B cell (primary cell): ENCODE data around the gene FOLR3. TPM values are rescaled to one million over a fixed set of nuclear protein-coding genes. Genes with fewer than 3 reads are reported as not detected.

Experiments used
- ATAC-seq: fragments of 200-7000 bp; cut with Tn5 transposase; one replicate; pipeline ENCODE4 v1.10.0; 2021; ENCODE audit warnings: low read depth, mild to moderate bottlenecking, moderate number of reproducible peaks, moderate library complexity
- CTCF ChIA-PET: fragments of 350-600 bp; sonication (Branson Sonifier 250); formaldehyde crosslinking; loops from one replicate; lab custom pipeline; 2021; ENCODE audit warnings: antibody characterized with exemption, inconsistent platforms; lab: Charles Lee
- POLR2A ChIA-PET: fragments of 350-600 bp; sonication (Branson Sonifier 250); formaldehyde crosslinking; loops from one replicate; lab custom pipeline; 2021; ENCODE audit warnings: antibody characterized with exemption; lab: Charles Lee
- DNase-seq: peaks from one replicate; pipeline ENCODE4 v3.0.0; 2013
- H2AFZ ChIP-seq: 2 replicates; pipeline ENCODE4 v1.6.1; 2012; ENCODE audit warnings: mild to moderate bottlenecking, low read depth, low read length; ENCODE audit not compliant: insufficient read depth, poor library complexity, severe bottlenecking
- H3K27ac ChIP-seq, 2 donors: 1 replicate in 1 of 2; 2 replicates in 1 of 2; pipeline ENCODE4 v1.5.1; 2012 to 2013; ENCODE audit warnings: low read length in 2 of 2, mild to moderate bottlenecking in 2 of 2, moderate library complexity in 1 of 2
- H3K27me3 ChIP-seq, 4 experiments: fragments of 200-600 bp in 1 of 4; sonication (generic) in 1 of 4; replicated peaks in 1 of 4; 1 replicate in 2 of 4; 2 replicates in 2 of 4; pipeline versions ENCODE4 v1.6.1 to v1.7.0; 2013 to 2016; ENCODE audit warnings: low read length in 3 of 4, mild to moderate bottlenecking in 2 of 4, mixed read lengths in 1 of 4, moderate library complexity in 1 of 4; ENCODE audit not compliant: insufficient read depth in 4 of 4, control insufficient read depth in 3 of 4; ENCODE audit errors: control extremely low read depth in 1 of 4
- H3K36me3 ChIP-seq, 2 experiments: replicated peaks in 1 of 2; 1 replicate in 1 of 2; 2 replicates in 1 of 2; pipeline versions ENCODE4 v1.6.1 to v1.7.1; 2013; ENCODE audit warnings: low read length in 1 of 2; ENCODE audit not compliant: insufficient read depth in 2 of 2, control insufficient read depth in 1 of 2; ENCODE audit errors: control extremely low read depth in 1 of 2, extremely low read depth in 1 of 2
- H3K4me1 ChIP-seq, 2 donors: fragments of 200-600 bp in 1 of 2; sonication (generic) in 1 of 2; 1 replicate in 1 of 2; 2 replicates in 1 of 2; pipeline versions ENCODE4 v1.5.1 to v1.6.1; 2013 to 2017; ENCODE audit warnings: low read length in 2 of 2; ENCODE audit not compliant: control insufficient read depth in 2 of 2, insufficient read depth in 2 of 2
- H3K4me2 ChIP-seq: replicated peaks from 2 replicates; pipeline ENCODE3; 2012; ENCODE audit warnings: mild to moderate bottlenecking, low read depth, low read length; ENCODE audit not compliant: poor library complexity, severe bottlenecking
- H3K4me3 ChIP-seq, 5 experiments: fragments of 200-600 bp in 1 of 5; sonication (generic) in 1 of 5; 1 replicate in 3 of 5; 2 replicates in 2 of 5; pipeline versions ENCODE4 v1.5.1 to v1.7.0; 2011 to 2016; ENCODE audit warnings: low read length in 4 of 5, mild to moderate bottlenecking in 4 of 5, low read depth in 2 of 5, control low read depth in 1 of 5, moderate library complexity in 1 of 5; ENCODE audit not compliant: insufficient read depth in 1 of 5; ENCODE audit errors: control extremely low read depth in 1 of 5, extremely low read depth in 1 of 5
- H3K79me2 ChIP-seq: fragments of 200-600 bp; sonication (generic); one replicate; pipeline ENCODE4 v1.6.0; 2016; ENCODE audit warnings: low read length; ENCODE audit not compliant: control insufficient read depth, insufficient read depth
- H3K9ac ChIP-seq: fragments of 200-600 bp; sonication (generic); 2 replicates; pipeline ENCODE4 v1.6.1; 2017; ENCODE audit warnings: mild to moderate bottlenecking, low read length, moderate library complexity
- H3K9me3 ChIP-seq, 3 donors: one replicate each; pipeline versions ENCODE4 v1.6.1 to v1.7.1; 2013; ENCODE audit warnings: low read length in 2 of 3; ENCODE audit not compliant: control insufficient read depth in 2 of 3, insufficient read depth in 1 of 3; ENCODE audit errors: control extremely low read depth in 1 of 3
- H4K20me1 ChIP-seq: 2 replicates; pipeline ENCODE4 v1.6.0; 2012; ENCODE audit warnings: mild to moderate bottlenecking, low read length; ENCODE audit not compliant: insufficient read depth, control insufficient read depth, poor library complexity, severe bottlenecking
- H3K27ac Mint-ChIP-seq: one replicate; pipeline ENCODE4 v1.8.0; 2021; ENCODE audit warnings: mixed read lengths
- H3K27me3 Mint-ChIP-seq: one replicate; pipeline ENCODE4 v1.8.0; 2021; ENCODE audit warnings: mixed read lengths
- H3K4me1 Mint-ChIP-seq: one replicate; pipeline ENCODE4 v1.8.0; 2021; ENCODE audit warnings: mixed read lengths
- H3K4me3 Mint-ChIP-seq: one replicate; pipeline ENCODE4 v1.8.0; 2021; ENCODE audit warnings: mixed read lengths
- H3K9me3 Mint-ChIP-seq: one replicate; pipeline ENCODE4 v1.8.0; 2022; ENCODE audit warnings: mixed read lengths; ENCODE audit not compliant: insufficient read depth
- CTCF ChIP-seq: fragments of 200-600 bp; IDR thresholded peaks from one replicate; pipeline ENCODE4 v1.8.0; 2022; ENCODE audit warnings: antibody characterized with exemption, mild to moderate bottlenecking
- EZH2 ChIP-seq: IDR thresholded peaks from 2 replicates; pipeline ENCODE4 v1.6.1; 2012; ENCODE audit warnings: borderline replicate concordance, low read depth, mild to moderate bottlenecking, moderate library complexity, low read length; ENCODE audit not compliant: insufficient read depth, poor library complexity, severe bottlenecking
- WGBS: methylation state at CpG from one replicate; pipeline ENCODE4 v1.1.5; 2013; ENCODE audit warnings: missing lambda C conversion rate; ENCODE audit not compliant: insufficient coverage; 5-methylcytosine and 5-hydroxymethylcytosine counted together
- intact Hi-C: fragments of 100-400 bp; cut with micrococcal nuclease; formaldehyde crosslinking; loops from one replicate; pipeline ENCODE4 v1.10.0; 2022
- polyA plus RNA-seq: library from polyadenylated mRNA; depleted of rRNA; stranded (reverse); fragments of >200 nt; gene quantifications from 2 replicates; pipeline ENCODE4 v1.2.3, GENCODE V29; 2012
- total RNA-seq, 2 donors: library from RNA; stranded (reverse); fragments of 120-200 nt in 1 of 2; gene quantifications; 1 replicate in 1 of 2; 2 replicates in 1 of 2; pipeline versions ENCODE4 v1.2.3 to v1.2.4, GENCODE V29; 2013 to 2022

Gene FOLR3
- total and polyA plus RNA-seq, 2 donors (not counting 1 experiment from before 2014, with no cell fraction given) = 0.10 TPM; not detected in 1

- Mint-ChIP-seq H3K4me3 (no peak overlapping the region), H3K27ac (no peak overlapping the region), H3K27me3 (peaks cover 25% of the 10 kb centered on the region), H3K9me3 (no peaks in the 10 kb centered on the region), H3K4me1 (peaks cover 1% of the 10 kb centered on the region)
- TF ChIP-seq CTCF = no peak
- Histone ChIP-seq H3K9me3 (no peaks in the 10 kb centered on the region), H3K79me2 (no peaks in the 10 kb centered on the region), H2AFZ (no peak overlapping the region), H4K20me1 (no peaks in the 10 kb centered on the region), H3K4me3 (no peak overlapping the region), H3K4me2 (no peak overlapping the region), H3K9ac (no peak overlapping the region), H3K36me3 (no peaks in the 10 kb centered on the region), H3K4me1 (no peaks in the 10 kb centered on the region), H3K27me3 (peaks cover 0 to 16% (median 1%) of the 10 kb centered on the region in 4 experiments), H3K27ac (no peak overlapping the region)
- DNase-seq (no peak), ATAC-seq (no peak)
- POLR2A ChIA-PET = interaction anchor here (0.6 kb wide), 1 partner anchor 38 kb away, joined by 7 read pairs; no protein-coding TSS in a partner anchor
- 83% methylated on average over 3 of the region's 7 CpGs for WGBS
- CTCF ChIA-PET = interaction anchor here (1.1 to 1.8 kb wide), 2 partner anchors 44 to 62 kb away, joined by 3 to 5 read pairs; no protein-coding TSS in a partner anchor
- intact Hi-C loops = no loop called here
These were observed 43.7 kb downstream of the FOLR3 start for GRCh38 chr11:72179049-72179803.

- WGBS = 100% methylated on average over 1 of the region's 4 CpGs
- no peaks in the 10 kb centered on the region for H3K4me1 ChIP-seq
- ATAC-seq (no peak), DNase-seq (no peak)
- ChIA-PET POLR2A (interaction anchor here (0.6 kb wide), 1 partner anchor 39 kb away, joined by 7 read pairs; no protein-coding TSS in a partner anchor), CTCF (interaction anchor here (1.1 to 1.8 kb wide), 4 partner anchors 41 to 151 kb away, joined by 3 to 5 read pairs (median 4); no protein-coding TSS in a partner anchor)
- no peak overlapping the region for H3K4me3 ChIP-seq
- TF ChIP-seq CTCF (no peak), EZH2 (no peak)
- H3K9me3 ChIP-seq = no peaks in the 10 kb centered on the region
- no peak overlapping the region for H3K27ac ChIP-seq
- Mint-ChIP-seq H3K4me3 (no peak overlapping the region), H3K4me1 (peaks cover 1% of the 10 kb centered on the region), H3K9me3 (no peaks in the 10 kb centered on the region), H3K27me3 (peaks cover 25% of the 10 kb centered on the region), H3K27ac (no peak overlapping the region)
- peaks cover 0 to 16% (median 1%) of the 10 kb centered on the region in 4 experiments for H3K27me3 ChIP-seq
- intact Hi-C loops = no loop called here
- no peaks in the 10 kb centered on the region for H3K79me2 ChIP-seq
- H3K36me3 ChIP-seq = no peaks in the 10 kb centered on the region
- H3K4me2 ChIP-seq = no peak overlapping the region
- no peaks in the 10 kb centered on the region for H4K20me1 ChIP-seq
- H2AFZ ChIP-seq = no peak overlapping the region
- no peak overlapping the region for H3K9ac ChIP-seq
These were observed 44.4 kb downstream of the FOLR3 start for GRCh38 chr11:72179804-72180396.
